Pancreas (tissue), 10 donors: ENCODE measurements around the gene CAPN10. TPM values are rescaled to one million over a fixed set of nuclear protein-coding genes. Genes with fewer than 3 reads are reported as not detected.

ENCODE experiments used
- ATAC-seq, 4 donors: fragments of 200-7000 bp; cut with Tn5 transposase; one replicate each; pipeline versions ENCODE4 v1.8.0 to v1.9.1; 2020; ENCODE audit warnings: mild to moderate bottlenecking in 4 of 4, moderate library complexity in 4 of 4
- DNase-seq, 6 donors: peaks; one replicate each; pipeline ENCODE4 v3.0.0-alpha.2; 2020
- FAIRE-seq: peaks from 2 replicates; lab custom pipeline; 2012; peaks lifted over from hg19 to GRCh38; lab: Jason Lieb, UNC
- H3K27ac ChIP-seq, 4 donors: fragments of 200-600 bp; sonication (generic); 1 replicate in 3 of 4; 2 replicates in 1 of 4; pipeline versions ENCODE4 v1.5.0 to v1.8.0; 2020
- H3K27me3 ChIP-seq, 4 donors: fragments of 200-600 bp; one replicate each; pipeline ENCODE4 v1.8.0; 2021
- H3K36me3 ChIP-seq, 3 donors: fragments of 200-600 bp; sonication (generic) in 1 of 3; one replicate each; pipeline versions ENCODE4 v1.5.0 to v1.8.0; 2020 to 2021
- H3K4me1 ChIP-seq, 3 donors: fragments of 200-600 bp; one replicate each; pipeline ENCODE4 v1.8.0; 2021
- H3K4me3 ChIP-seq, 4 donors: fragments of 200-600 bp; sonication (generic) in 2 of 4; one replicate each; pipeline versions ENCODE4 v1.5.0 to v1.8.0; 2020 to 2021
- H3K9me3 ChIP-seq, 4 donors: fragments of 200-600 bp; one replicate each; pipeline ENCODE4 v1.8.0; 2021
- CTCF ChIP-seq, 4 donors: fragments of 200-600 bp; sonication (generic) in 3 of 4; IDR thresholded peaks; one replicate each; pipeline versions ENCODE4 v1.5.0 to v1.8.0; 2021; ENCODE audit warnings: antibody characterized with exemption in 4 of 4
- WGBS, 2 donors: extraction: QIAGEN DNeasy Blood & Tissue Kit; methylation state at CpG; one replicate each; pipeline ENCODE4 v1.1.7; 2013; 5-methylcytosine and 5-hydroxymethylcytosine counted together
- intact Hi-C, 3 donors: fragments of 100-400 bp; cut with DNase I; formaldehyde crosslinking; loops; one replicate each; pipeline versions ENCODE4 v1.11.1 to v1.14.2; 2022
- polyA plus RNA-seq, 2 donors: library from polyadenylated mRNA; stranded (reverse); fragments of 200-250 nt; gene quantifications; one replicate each; pipeline ENCODE4 v1.2.3, GENCODE V29; 2013
- total RNA-seq, 6 donors: library from RNA; stranded (reverse); fragmentation: NEBNext Ultra II Directional in 4 of 6; extraction: Animal tissue kit (Norgen Biotek cat#: 25700) in 4 of 6; gene quantifications; one replicate each; pipeline versions ENCODE4 v1.2.1 to v1.2.4, GENCODE V29; 2021 to 2023
- donor health status: healthy with polysubstance abuse.
- donor health status: DM: no; HTN: no; CAD: no; lungs with moderate emphysema.
- donor health status: DM: no; HTN: no; CAD: no.
- donor health status: control.
- donor health status: control.
- donor health status: Bipolar disorder and iron deficiency.
- donor health status: DM: yes; HTN: yes; CAD: no.
- donor health status: DM: no; HTN: no; CAD: no.
- donor health status: DM: no; HTN: no; CAD: no.
- donor health status: DM: yes; HTN: yes; CAD: no.

The CAPN10 gene
- total and polyA plus RNA-seq, 8 donors: 8.6 to 49.3 (median 12.7) TPM

DNA sequence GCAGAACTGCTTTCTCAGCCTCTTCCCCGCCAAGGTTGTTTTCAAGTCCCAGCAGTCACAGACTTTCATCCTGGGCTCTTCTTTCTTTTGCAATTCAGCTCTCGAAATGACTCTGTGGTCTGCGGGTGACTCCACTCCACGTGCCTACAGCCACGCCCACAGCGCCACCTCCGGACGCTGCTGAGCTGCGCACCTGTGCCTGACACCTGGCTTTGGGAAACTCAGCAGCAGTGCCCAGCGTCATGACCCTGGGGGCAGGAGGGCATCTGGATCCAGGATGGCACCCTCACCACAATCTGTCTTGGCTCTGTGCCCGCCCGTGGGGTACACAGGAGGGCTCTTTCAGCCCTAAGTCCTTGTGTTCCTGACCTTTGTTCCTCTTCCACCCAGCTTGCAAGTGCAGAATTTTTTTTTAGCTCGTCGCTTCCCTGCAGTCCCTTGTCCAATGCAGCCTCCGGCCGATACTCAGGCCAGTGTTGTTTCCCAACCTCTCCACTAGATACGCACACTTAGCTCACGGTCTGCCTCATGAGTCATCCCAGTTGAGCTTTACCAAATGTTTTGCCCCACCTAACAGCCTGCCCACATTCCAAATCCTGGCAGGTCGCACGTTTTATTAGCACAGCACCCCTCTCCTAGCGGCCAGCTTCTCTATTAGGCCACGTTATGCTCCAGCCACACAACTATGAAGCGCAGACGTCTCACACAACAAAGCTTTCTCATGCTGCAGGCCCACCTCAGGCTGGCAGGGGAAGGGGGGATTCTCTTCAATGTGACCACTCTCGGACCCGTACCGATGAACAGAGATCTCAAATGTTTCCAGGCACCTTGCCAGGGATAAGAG is 6.5 kb upstream of the CAPN10 start:
- no peak for FAIRE-seq
- peak; percentile 65 to 92 (median 86) for DNase-seq
- no peaks in the 10 kb centered on the region for H3K9me3 ChIP-seq
- peak; percentile 21 to 39 (median 31) for TF ChIP-seq CTCF (IDR thresholded peaks at IDR 0.05)
- peaks cover 0 to 23% (median 11%) of the 10 kb centered on the region in 3 donors for H3K36me3 ChIP-seq
- intact Hi-C loops: no loop called here
- H3K27me3 ChIP-seq: no peaks in the 10 kb centered on the region
- H3K27ac ChIP-seq: peak overlapping the region; percentile 57 to 60 (median 59)
- H3K4me1 ChIP-seq: peaks cover 8 to 20% (median 14%) of the 10 kb centered on the region in 3 donors
- H3K4me3 ChIP-seq: no peak overlapping the region
- ATAC-seq: peak; percentile 80 to 89 (median 84)
- 38 to 46% methylated on average over 27 of the region's 27 CpGs for WGBS, 2 donors

GRCh38 chr2:240581811-240582210 is 4.7 kb upstream of the CAPN10 start:
- H3K9me3 ChIP-seq: no peaks in the 10 kb centered on the region
- FAIRE-seq: no peak
- peaks cover 0 to 6% (median under 1%) of the 10 kb centered on the region in 3 donors for H3K36me3 ChIP-seq
- no peak for TF ChIP-seq CTCF (IDR thresholded peaks at IDR 0.05)
- no peak overlapping the region for H3K4me3 ChIP-seq
- ATAC-seq: no peak
- WGBS, 2 donors: 94% methylated on average over 5 of the region's 5 CpGs
- peaks cover 12 to 26% (median 18%) of the 10 kb centered on the region in 3 donors for H3K4me1 ChIP-seq
- intact Hi-C loops: no loop called here
- H3K27ac ChIP-seq: no peak overlapping the region
- H3K27me3 ChIP-seq: no peaks in the 10 kb centered on the region
- DNase-seq: no peak

DNA sequence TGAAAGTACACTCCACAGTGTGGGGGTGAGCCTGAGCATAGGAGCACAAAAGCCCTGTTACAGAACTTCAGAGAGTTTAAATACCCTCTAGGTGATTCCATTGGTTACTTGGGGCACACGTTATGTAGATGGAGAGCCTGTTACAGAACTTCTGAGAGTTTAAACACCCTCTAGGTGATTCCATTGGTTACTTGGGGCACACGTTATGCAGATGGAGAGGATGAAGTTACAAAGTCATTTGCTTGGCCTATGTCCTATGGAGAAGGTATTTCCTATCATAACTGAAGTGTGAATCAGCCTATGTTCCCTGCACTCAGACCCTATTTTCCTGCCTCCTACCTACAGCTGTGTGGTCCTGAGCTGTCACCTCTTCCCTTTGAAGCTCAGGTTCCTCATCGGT is 3.8 kb upstream of the CAPN10 start:
- H3K27ac ChIP-seq: no peak overlapping the region
- no peak for TF ChIP-seq CTCF (IDR thresholded peaks at IDR 0.05)
- peaks cover 18 to 32% (median 18%) of the 10 kb centered on the region in 3 donors for H3K4me1 ChIP-seq
- no peaks in the 10 kb centered on the region for H3K36me3 ChIP-seq
- ATAC-seq (no peak), DNase-seq (no peak), FAIRE-seq (no peak)
- 83 to 86% methylated on average over 3 of the region's 3 CpGs for WGBS, 2 donors
- H3K9me3 ChIP-seq: no peaks in the 10 kb centered on the region
- intact Hi-C loops: no loop called here
- no peak overlapping the region for H3K4me3 ChIP-seq
- H3K27me3 ChIP-seq: no peaks in the 10 kb centered on the region

GRCh38 chr2:240583774-240584173 is 2.8 kb upstream of the CAPN10 start:
- FAIRE-seq (no peak), DNase-seq (no peak), ATAC-seq (no peak)
- Histone ChIP-seq H3K4me3 (no peak overlapping the region), H3K9me3 (no peaks in the 10 kb centered on the region), H3K27me3 (no peaks in the 10 kb centered on the region), H3K36me3 (no peaks in the 10 kb centered on the region), H3K27ac (no peak overlapping the region), H3K4me1 (peaks cover 18 to 38% (median 21%) of the 10 kb centered on the region in 3 donors)
- no peak for TF ChIP-seq CTCF (IDR thresholded peaks at IDR 0.05)
- intact Hi-C loops: no loop called here
- WGBS, 2 donors: 82 to 91% methylated on average over 4 of the region's 4 CpGs
